NCI-H146 (cell line): Measurements from ENCODE around the gene KLHL29.

ENCODE experiments used
- DNase-seq: peaks from one replicate; lab custom pipeline; 2025; lab: John Stamatoyannopoulos, UW

KLHL29 gene

GRCh38 chr2:23449413-23449812 lies 64.4 kb downstream of the KLHL29 start:
- no peak for DNase-seq

DNA sequence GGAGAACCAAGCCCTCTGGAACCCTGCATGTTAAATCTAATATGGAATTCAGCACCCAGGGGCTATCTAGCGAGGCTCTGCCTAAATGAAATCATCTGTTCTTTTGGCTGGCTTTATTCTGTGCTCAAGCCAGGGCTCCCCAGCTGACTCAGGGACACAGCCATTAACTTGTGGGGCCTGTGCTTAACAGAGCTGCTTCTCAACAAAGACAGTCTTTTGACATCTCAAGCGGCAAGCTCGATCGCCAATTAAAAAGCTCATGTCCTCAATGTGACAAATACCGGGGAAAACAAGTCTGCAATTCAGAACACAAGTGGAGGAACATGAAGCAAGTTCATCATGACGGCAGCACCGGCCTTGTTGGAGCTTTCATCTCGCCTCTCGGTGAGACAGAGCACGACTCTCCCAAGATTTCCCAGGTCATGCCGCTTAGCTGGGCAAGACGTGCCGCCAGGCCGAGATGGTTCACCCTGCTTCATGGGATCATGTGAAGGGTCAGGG lies 64.9 kb downstream of the KLHL29 start:
- no peak for DNase-seq

DNA sequence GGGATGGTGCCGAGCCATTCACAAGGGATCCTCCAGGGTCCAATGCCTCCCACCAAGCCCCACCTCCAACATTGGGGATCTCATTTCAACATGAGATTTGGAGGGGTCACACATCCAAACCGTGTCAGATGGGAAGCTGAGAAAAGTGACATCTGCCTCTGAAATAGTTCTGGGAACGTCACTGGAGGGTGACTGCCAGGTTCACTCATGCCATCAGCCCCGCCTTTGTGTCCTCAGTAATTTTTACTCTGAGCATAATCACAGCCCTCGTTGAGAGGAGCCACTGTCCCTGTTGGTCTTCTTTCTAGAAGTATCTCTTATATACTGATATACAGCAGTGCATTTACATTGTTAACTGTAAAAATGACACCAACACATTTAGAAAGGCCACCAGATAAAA lies 67.4 kb downstream of the KLHL29 start:
- DNase-seq = no peak

- no peak for DNase-seq
Measured at GRCh38 chr2:23452853-23453420, 68.0 kb downstream of the KLHL29 start.

GRCh38 chr2:23453432-23453831 lies 68.5 kb downstream of the KLHL29 start:
- DNase-seq = no peak

- no peak for DNase-seq
Measured at GRCh38 chr2:23453836-23454460, 69.0 kb downstream of the KLHL29 start.

DNA sequence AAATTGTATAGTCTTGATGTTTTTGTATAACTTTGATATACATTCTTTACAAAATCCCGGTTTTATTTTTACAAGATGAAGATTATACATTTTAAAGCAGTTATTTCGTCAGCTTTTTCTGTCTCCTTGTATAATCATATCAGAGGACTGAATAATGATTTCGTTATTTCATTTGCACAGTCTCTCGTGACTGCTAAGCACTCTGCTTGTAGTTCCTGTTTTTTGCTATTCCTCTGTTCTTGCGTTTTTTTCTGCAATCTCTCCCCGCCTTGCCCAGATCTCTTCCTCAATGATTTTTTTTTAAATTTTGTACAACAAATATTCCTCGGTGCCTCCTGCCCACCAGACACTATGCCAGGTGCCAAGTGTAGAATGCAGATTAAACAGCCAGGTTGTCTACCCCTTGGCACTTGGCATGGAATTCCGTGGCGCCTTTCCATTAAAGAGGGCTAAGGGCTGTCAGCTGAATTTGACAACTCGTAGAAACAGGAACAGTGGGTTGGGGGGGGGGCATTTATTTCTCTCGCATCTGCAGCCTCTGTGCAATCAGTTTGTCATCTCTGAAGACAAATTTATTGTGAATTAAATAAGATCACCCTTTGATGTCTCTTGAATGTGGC lies 69.6 kb downstream of the KLHL29 start:
- no peak for DNase-seq

GRCh38 chr2:23456396-23456795 lies 71.4 kb downstream of the KLHL29 start:
- DNase-seq = no peak

GRCh38 chr2:23456881-23457760 lies 72.1 kb downstream of the KLHL29 start:
- DNase-seq = no peak

GRCh38 chr2:23457990-23458682 lies 73.2 kb downstream of the KLHL29 start:
- no peak for DNase-seq

DNA sequence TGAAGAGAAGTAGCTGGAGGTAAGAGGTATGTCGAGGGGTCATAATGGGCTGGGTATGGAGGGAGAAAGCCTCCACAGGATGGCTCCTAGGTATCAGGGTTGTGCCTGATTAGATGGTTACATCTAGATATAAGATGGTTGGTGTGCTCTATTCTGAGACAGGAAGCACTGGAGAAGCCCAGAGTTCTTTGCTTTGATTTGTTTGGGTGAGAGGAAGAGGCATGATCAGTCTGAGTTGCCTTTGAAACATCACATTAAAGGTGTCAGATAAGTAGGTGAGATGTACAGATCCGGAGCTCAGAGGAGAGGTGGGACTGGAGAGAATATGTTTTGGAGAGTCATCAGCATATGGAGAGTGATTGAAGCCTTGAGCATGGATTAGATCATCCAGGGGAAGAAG lies 74.1 kb downstream of the KLHL29 start:
- DNase-seq = no peak

- DNase-seq = no peak
Measured at GRCh38 chr2:23460228-23460627, 75.2 kb downstream of the KLHL29 start.

DNA sequence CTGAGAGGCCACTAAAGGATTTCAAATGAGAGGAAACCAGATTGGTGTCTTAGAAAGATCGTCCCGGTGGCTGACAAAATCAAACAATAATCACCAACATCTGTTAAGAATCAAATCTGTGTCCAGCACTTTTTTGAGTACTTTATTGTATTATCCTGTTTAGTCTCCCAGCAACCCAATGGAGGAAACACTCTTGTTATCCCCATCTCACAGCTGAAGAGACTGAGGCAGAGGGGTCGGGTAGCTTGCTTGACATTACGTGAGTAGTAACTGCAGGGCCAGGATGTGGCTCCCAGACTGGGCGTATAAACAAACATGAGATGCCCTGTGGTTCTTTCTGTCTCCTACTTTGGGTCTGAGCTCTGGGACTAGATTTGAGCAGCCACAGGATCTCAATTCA lies 76.0 kb downstream of the KLHL29 start:
- no peak for DNase-seq

- DNase-seq = no peak
Measured at GRCh38 chr2:23464156-23464555, 79.2 kb downstream of the KLHL29 start.

DNA sequence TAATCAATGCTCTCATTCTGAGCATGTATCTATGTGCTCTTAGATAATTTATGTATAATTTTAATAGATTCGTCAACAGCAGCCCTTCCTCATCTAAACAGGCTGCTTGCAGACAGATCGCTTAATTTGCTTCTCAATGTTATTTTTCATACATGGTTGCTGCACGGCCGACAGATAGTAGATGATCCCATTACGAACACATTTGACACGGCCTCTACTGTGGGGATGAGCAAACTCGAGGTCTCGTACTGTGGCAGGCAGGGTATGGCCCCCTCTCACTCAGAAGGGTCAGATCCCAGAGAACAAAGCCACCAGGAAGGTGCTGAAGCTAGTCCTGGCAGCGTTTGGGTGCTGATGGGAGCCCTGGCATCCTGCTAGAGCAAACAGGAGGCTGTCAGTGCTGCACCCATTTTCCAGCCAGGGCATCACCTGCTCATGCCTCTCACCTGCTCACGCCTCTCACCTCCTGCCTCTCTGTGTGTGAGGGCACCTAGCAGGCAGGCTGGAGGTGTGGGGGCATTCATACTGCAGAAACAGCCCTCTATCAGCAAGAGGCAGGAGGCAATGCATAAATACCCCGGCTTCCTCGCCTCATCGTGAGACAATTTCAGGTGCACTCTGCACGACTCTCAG lies 80.0 kb downstream of the KLHL29 start:
- DNase-seq = no peak

- DNase-seq = no peak
Measured at GRCh38 chr2:23465936-23466335, 81.0 kb downstream of the KLHL29 start.

- no peak for DNase-seq
Measured at GRCh38 chr2:23467618-23468017, 82.6 kb downstream of the KLHL29 start.

- no peak for DNase-seq
Measured at GRCh38 chr2:23468474-23469141, 83.6 kb downstream of the KLHL29 start.

GRCh38 chr2:23469142-23469540 lies 84.2 kb downstream of the KLHL29 start:
- DNase-seq = no peak

DNA sequence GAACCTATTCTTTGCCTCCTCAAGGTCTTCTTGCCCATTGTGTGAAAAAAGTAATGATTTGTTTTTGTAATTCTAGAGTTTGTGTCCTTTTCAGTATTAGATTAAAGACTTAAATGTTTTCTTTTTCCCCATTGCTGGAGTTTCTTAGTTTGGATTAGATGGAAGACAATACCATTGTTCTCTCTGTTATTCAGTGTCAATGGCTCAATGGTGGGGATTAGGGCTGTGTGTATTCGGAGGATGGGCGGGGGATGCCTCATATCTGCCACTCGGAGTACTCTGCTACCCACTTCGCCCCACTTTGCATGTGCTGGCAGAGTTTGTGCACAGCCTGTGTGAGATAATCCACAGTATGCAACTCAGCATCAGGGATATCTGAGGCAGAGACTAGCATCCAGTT lies 90.1 kb downstream of the KLHL29 start:
- no peak for DNase-seq

DNA sequence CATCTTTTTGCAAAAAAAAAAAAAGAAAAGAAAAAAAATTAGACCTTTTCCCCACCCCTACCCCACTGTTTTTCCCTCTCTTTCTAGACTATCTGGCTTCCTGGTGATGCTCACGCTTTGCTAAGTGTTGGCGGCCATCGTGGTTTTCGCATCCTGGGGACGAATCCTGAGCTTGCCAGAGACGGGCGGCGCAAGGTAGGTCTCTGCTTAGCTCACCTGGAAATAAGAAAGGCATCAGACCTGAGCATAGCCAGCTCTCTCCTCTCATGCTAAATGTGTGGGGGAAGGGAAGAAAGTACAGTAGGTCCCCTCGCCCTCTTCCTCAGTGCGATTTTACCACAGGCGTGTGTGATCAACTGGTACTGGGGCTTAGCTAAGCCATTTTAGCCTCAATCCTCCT lies 90.5 kb downstream of the KLHL29 start:
- DNase-seq = no peak
